Activated effector memory CD4-positive, alpha-beta T cell treated with anti-CD3 and anti-CD28 coated beads, Interleukin-2, amount 50 U/mL, for 16 hours (primary cell): ENCODE results near the gene MBNL1.
"Not testable (repeated sequence)": the region's sequence is repeated elsewhere in the genome, so short reads cannot be mapped to it uniquely, and the experiment has no call there.

Experiments
- DNase-seq: peaks from one replicate; pipeline ENCODE4 v3.0.0-alpha.2; 2020

Gene MBNL1

GRCh38 chr3:152382312-152383135 lies 113.8 kb downstream of the MBNL1 start:
- DNase-seq: no peak

GRCh38 chr3:152383136-152383606 lies 114.4 kb downstream of the MBNL1 start:
- DNase-seq: no peak

GRCh38 chr3:152384412-152384811 lies 115.7 kb downstream of the MBNL1 start:
- DNase-seq: no peak

- DNase-seq: no peak
Observed at GRCh38 chr3:152385761-152386160, 117.0 kb downstream of the MBNL1 start.

- DNase-seq: no peak
Observed at GRCh38 chr3:152386208-152386607, 117.5 kb downstream of the MBNL1 start.

- DNase-seq: no peak
Observed at GRCh38 chr3:152388631-152389030, 119.9 kb downstream of the MBNL1 start.

- no peak for DNase-seq
Observed at GRCh38 chr3:152389316-152389934, 120.7 kb downstream of the MBNL1 start.

- DNase-seq: no peak
Observed at GRCh38 chr3:152390647-152391046, 121.9 kb downstream of the MBNL1 start.

- DNase-seq: no peak
Observed at GRCh38 chr3:152391671-152392070, 122.9 kb downstream of the MBNL1 start.

GRCh38 chr3:152392272-152392880 lies 123.6 kb downstream of the MBNL1 start:
- DNase-seq: no peak

GRCh38 chr3:152394246-152394645 lies 125.5 kb downstream of the MBNL1 start:
- no peak for DNase-seq

- no peak for DNase-seq
Observed at GRCh38 chr3:152395764-152396163, 127.0 kb downstream of the MBNL1 start.

- no peak for DNase-seq
Observed at GRCh38 chr3:152396867-152397266, 128.1 kb downstream of the MBNL1 start.

GRCh38 chr3:152397348-152397747 lies 128.6 kb downstream of the MBNL1 start:
- DNase-seq: not testable (repeated sequence)

GRCh38 chr3:152398495-152398894 lies 129.8 kb downstream of the MBNL1 start:
- DNase-seq: no peak

GRCh38 chr3:152399374-152399773 lies 130.6 kb downstream of the MBNL1 start:
- no peak for DNase-seq

- no peak for DNase-seq
Observed at GRCh38 chr3:152400887-152401286, 132.2 kb downstream of the MBNL1 start.

- DNase-seq: no peak
Observed at GRCh38 chr3:152402695-152403451, 134.1 kb downstream of the MBNL1 start.

- DNase-seq: no peak
Observed at GRCh38 chr3:152403632-152404066, 134.9 kb downstream of the MBNL1 start.

GRCh38 chr3:152404976-152405375 lies 136.2 kb downstream of the MBNL1 start:
- no peak for DNase-seq

GRCh38 chr3:152405915-152406802 lies 137.4 kb downstream of the MBNL1 start:
- no peak for DNase-seq

GRCh38 chr3:152413240-152413639 lies 144.5 kb downstream of the MBNL1 start:
- no peak for DNase-seq
